C4-2B (cell line): ENCODE results near the gene TULP4.

Source experiments
- H3K27ac ChIP-seq: fragments of 450-650 bp; 2 replicates; pipeline ENCODE4 v1.5.1; 2017
- CTCF ChIP-seq: fragments of 450-650 bp; conservative IDR thresholded peaks from 2 replicates; pipeline ENCODE4 v1.5.1; 2017; ENCODE audit warnings: mild to moderate bottlenecking
- ZFX ChIP-seq: fragments of 450-650 bp; IDR thresholded peaks from 2 replicates; pipeline ENCODE4 v1.6.1; 2017

The TULP4 gene

GRCh38 chr6:158485431-158485830 lies 173.2 kb downstream of the TULP4 start:
- TF ChIP-seq CTCF (no peak), ZFX (no peak)
- no peak overlapping the region for H3K27ac ChIP-seq

- H3K27ac ChIP-seq, result no peak overlapping the region
- TF ChIP-seq ZFX (no peak), CTCF (no peak)
These were observed 175.2 kb downstream of the TULP4 start for GRCh38 chr6:158487495-158487894.

- no peak overlapping the region for H3K27ac ChIP-seq
- TF ChIP-seq ZFX, result no peak
- TF ChIP-seq CTCF, result no peak
These were observed 175.8 kb downstream of the TULP4 start for GRCh38 chr6:158488065-158488464.

GRCh38 chr6:158489441-158489840 lies 177.2 kb downstream of the TULP4 start:
- TF ChIP-seq ZFX, result no peak
- no peak for TF ChIP-seq CTCF
- no peak overlapping the region for H3K27ac ChIP-seq

GRCh38 chr6:158492881-158493280 lies 180.6 kb downstream of the TULP4 start:
- no peak for TF ChIP-seq ZFX
- no peak for TF ChIP-seq CTCF
- no peak overlapping the region for H3K27ac ChIP-seq

- no peak for TF ChIP-seq CTCF
- TF ChIP-seq ZFX, result no peak
- no peak overlapping the region for H3K27ac ChIP-seq
These were observed 184.4 kb downstream of the TULP4 start for GRCh38 chr6:158496700-158497099.

- TF ChIP-seq ZFX, result no peak
- no peak for TF ChIP-seq CTCF
- H3K27ac ChIP-seq, result no peak overlapping the region
These were observed 185.4 kb downstream of the TULP4 start for GRCh38 chr6:158497620-158498019.
